HepG2 (cell line): Measurements from ENCODE around the gene CNNM4. TPM values are rescaled to one million over a fixed set of nuclear protein-coding genes. Genes with fewer than 3 reads are reported as not detected.
A peak's percentile ranks its signal among the peaks of the same experiment; 100 is the strongest.

Source experiments
- BCL6 ChIP-seq: IDR thresholded peaks from 2 replicates; pipeline ENCODE4 v1.6.1; 2016; ENCODE audit warnings: missing genetic modification reagents, missing compliant biosample characterization
- ETS1 ChIP-seq: sonication (generic); formaldehyde crosslinking; IDR thresholded peaks from 2 replicates; pipeline ENCODE4 v1.4.0; 2020; ENCODE audit warnings: missing genetic modification reagents
- GTF3A ChIP-seq: sonication (generic); formaldehyde crosslinking; conservative IDR thresholded peaks from 2 replicates; pipeline ENCODE4 v1.4.0; 2020; ENCODE audit warnings: mild to moderate bottlenecking, missing genetic modification reagents
- HOXD1 ChIP-seq: sonication (generic); formaldehyde crosslinking; IDR thresholded peaks from 2 replicates; pipeline ENCODE4 v1.5.0; 2020; ENCODE audit warnings: missing genetic modification reagents
- KDM3A ChIP-seq: IDR thresholded peaks from 2 replicates; pipeline ENCODE4 v1.6.1; 2018; ENCODE audit warnings: low read depth, missing compliant biosample characterization
- KLF16 ChIP-seq, 2 experiments: sonication (generic) in 1 of 2; formaldehyde crosslinking in 1 of 2; IDR thresholded peaks; 2 replicates each; pipeline versions ENCODE4 v1.6.1 to v1.8.0; 2016 to 2023; ENCODE audit warnings: missing genetic modification reagents in 2 of 2, missing compliant biosample characterization in 1 of 2
- NRL ChIP-seq: sonication (generic); formaldehyde crosslinking; IDR thresholded peaks from 2 replicates; pipeline ENCODE4 v1.5.0; 2020; ENCODE audit warnings: missing genetic modification reagents, mild to moderate bottlenecking, moderate library complexity, borderline replicate concordance
- PHF5A ChIP-seq: IDR thresholded peaks from one replicate; pipeline ENCODE4 v1.6.1; 2018; ENCODE audit warnings: low read depth, missing genetic modification reagents; ENCODE audit not compliant: unreplicated experiment
- RFX3 ChIP-seq: IDR thresholded peaks from 2 replicates; pipeline ENCODE4 v1.6.1; 2016; ENCODE audit warnings: missing biosample characterization, missing genetic modification reagents
- SRSF1 ChIP-seq: fragments of 200-400 bp; formaldehyde crosslinking; optimal IDR thresholded peaks from 2 replicates; pipeline ENCODE3; 2017; ENCODE audit warnings: mild to moderate bottlenecking, low read depth, low read length, moderate library complexity
- STAT6 ChIP-seq: sonication (generic); formaldehyde crosslinking; IDR thresholded peaks from 2 replicates; pipeline ENCODE4 v1.4.0; 2020; ENCODE audit warnings: missing genetic modification reagents, mild to moderate bottlenecking, borderline replicate concordance
- THAP7 ChIP-seq: sonication (generic); formaldehyde crosslinking; IDR thresholded peaks from 2 replicates; pipeline ENCODE4 v1.8.1; 2023; ENCODE audit warnings: mild to moderate bottlenecking, missing genetic modification reagents
- ZNF609 ChIP-seq: sonication (generic); formaldehyde crosslinking; IDR thresholded peaks from 2 replicates; pipeline ENCODE4 v1.4.0; 2020; ENCODE audit warnings: mild to moderate bottlenecking, missing genetic modification reagents, borderline replicate concordance
- ZNF678 ChIP-seq: sonication (generic); formaldehyde crosslinking; IDR thresholded peaks from 2 replicates; pipeline ENCODE4 v1.4.0; 2020; ENCODE audit warnings: mild to moderate bottlenecking, missing genetic modification reagents
- polyA plus RNA-seq, 8 experiments: library from polyadenylated mRNA; depleted of rRNA in 3 of 8; stranded (reverse) in 7 of 8; unstranded in 1 of 8; fragments of >200 nt; fragmentation: Illumina TruSeq in 4 of 8; extraction: Trizol in 4 of 8; gene quantifications; 2 replicates each; pipeline versions ENCODE4 v1.2.1 to v1.2.3, GENCODE V29; 2011 to 2016; ENCODE audit warnings: low read depth in 4 of 8, missing spikeins in 1 of 8, mixed read lengths in 1 of 8; ENCODE audit not compliant: insufficient read depth in 1 of 8
- total RNA-seq, 5 experiments: library from RNA; depleted of rRNA; stranded (reverse); fragments of >200 nt; fragmentation: Illumina TruSeq; extraction: Trizol; gene quantifications; 2 replicates each; pipeline ENCODE4 v1.2.3, GENCODE V29; 2016; ENCODE audit warnings: low read depth in 1 of 5
- TF ChIP-seq, protein P1 (sequence below): sonication (generic); formaldehyde crosslinking; IDR thresholded peaks from 2 replicates; pipeline ENCODE4 v1.4.0; 2020; ENCODE audit warnings: missing genetic modification reagents, borderline replicate concordance

Gene CNNM4
- total and polyA plus RNA-seq, 2 of the 13 experiments (the other 11 are each of a cell fraction or from before 2014, with no cell fraction given), result 5.9 to 8.4 TPM

GRCh38 chr2:96816127-96816835 is 55.6 kb downstream of the CNNM4 start, which contains the start of gene CNNM3 (continued):
- TF ChIP-seq STAT6 (no peak), RFX3 (CRISPR knock-in tag) (no peak), ETS1 (CRISPR knock-in tag) (peak; percentile 59; the same call in 1 of the 2 replicates), KDM3A (CRISPR knock-in tag) (0 out of 2 replicates have a peak, but pooled peaks have one; percentile 38), THAP7 (CRISPR knock-in tag) (no peak), ZNF678 (peak; percentile 84; the same call in 1 of the 2 replicates), PHF5A (CRISPR knock-in tag) (peak; percentile 58), KLF16 (CRISPR knock-in tag; IDR thresholded peaks at IDR 0.05) (peak in 1 of 2 experiments; percentile 79; a peak in 2 of 4 replicates), SRSF1 (peak; percentile 67), BCL6 (peak; percentile 22; the same call in 1 of the 2 replicates), HOXD1 (CRISPR knock-in tag) (peak; percentile 78; the same call in 1 of the 2 replicates), GTF3A (CRISPR knock-in tag) (no peak), NRL (CRISPR knock-in tag) (no peak; the same call in 1 of the 2 replicates), ZNF609 (peak; percentile 56; the same call in 1 of the 2 replicates)
- TF ChIP-seq, protein P1, sequence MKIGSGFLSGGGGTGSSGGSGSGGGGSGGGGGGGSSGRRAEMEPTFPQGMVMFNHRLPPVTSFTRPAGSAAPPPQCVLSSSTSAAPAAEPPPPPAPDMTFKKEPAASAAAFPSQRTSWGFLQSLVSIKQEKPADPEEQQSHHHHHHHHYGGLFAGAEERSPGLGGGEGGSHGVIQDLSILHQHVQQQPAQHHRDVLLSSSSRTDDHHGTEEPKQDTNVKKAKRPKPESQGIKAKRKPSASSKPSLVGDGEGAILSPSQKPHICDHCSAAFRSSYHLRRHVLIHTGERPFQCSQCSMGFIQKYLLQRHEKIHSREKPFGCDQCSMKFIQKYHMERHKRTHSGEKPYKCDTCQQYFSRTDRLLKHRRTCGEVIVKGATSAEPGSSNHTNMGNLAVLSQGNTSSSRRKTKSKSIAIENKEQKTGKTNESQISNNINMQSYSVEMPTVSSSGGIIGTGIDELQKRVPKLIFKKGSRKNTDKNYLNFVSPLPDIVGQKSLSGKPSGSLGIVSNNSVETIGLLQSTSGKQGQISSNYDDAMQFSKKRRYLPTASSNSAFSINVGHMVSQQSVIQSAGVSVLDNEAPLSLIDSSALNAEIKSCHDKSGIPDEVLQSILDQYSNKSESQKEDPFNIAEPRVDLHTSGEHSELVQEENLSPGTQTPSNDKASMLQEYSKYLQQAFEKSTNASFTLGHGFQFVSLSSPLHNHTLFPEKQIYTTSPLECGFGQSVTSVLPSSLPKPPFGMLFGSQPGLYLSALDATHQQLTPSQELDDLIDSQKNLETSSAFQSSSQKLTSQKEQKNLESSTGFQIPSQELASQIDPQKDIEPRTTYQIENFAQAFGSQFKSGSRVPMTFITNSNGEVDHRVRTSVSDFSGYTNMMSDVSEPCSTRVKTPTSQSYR (CRISPR knock-in tag), result peak; percentile 6; the same call in 1 of the 2 replicates
